T-helper 2 cell treated with Interferon-gamma antibody and Interleukin-4, amounts not matched to agents 5 μg/mL and 100 μg/mL, for 36 hours (primary cell): ENCODE measurements around the gene SOCS4.
"Not testable (repeated sequence)": the region's sequence is repeated elsewhere in the genome, so short reads cannot be mapped to it uniquely, and the experiment has no call there.

ENCODE experiments used
- DNase-seq: peaks from one replicate; pipeline ENCODE4 v3.0.0; 2021; ENCODE audit warnings: low spot score
- H3K27ac Mint-ChIP-seq: one replicate; pipeline ENCODE4 v1.8.0; 2021; ENCODE audit warnings: mild to moderate bottlenecking, mixed read lengths
- H3K27me3 Mint-ChIP-seq: one replicate; pipeline ENCODE4 v1.8.0; 2021; ENCODE audit warnings: low read depth, mixed read lengths
- H3K36me3 Mint-ChIP-seq: one replicate; pipeline ENCODE4 v1.8.0; 2021; ENCODE audit warnings: low read depth, mixed read lengths
- H3K4me1 Mint-ChIP-seq: one replicate; pipeline ENCODE4 v1.8.0; 2021; ENCODE audit warnings: low read depth, mixed read lengths
- H3K4me3 Mint-ChIP-seq: one replicate; pipeline ENCODE4 v1.8.0; 2022; ENCODE audit warnings: mild to moderate bottlenecking, moderate library complexity, mixed read lengths
- H3K9me3 Mint-ChIP-seq: one replicate; pipeline ENCODE4 v1.8.0; 2021; ENCODE audit warnings: mixed read lengths

SOCS4 gene

GRCh38 chr14:55037995-55038394 lies 11.0 kb downstream of the SOCS4 start:
- DNase-seq, H3K27me3 Mint-ChIP-seq, H3K27ac Mint-ChIP-seq, H3K4me1 Mint-ChIP-seq, H3K4me3 Mint-ChIP-seq, H3K9me3 Mint-ChIP-seq: not testable (repeated sequence)
- H3K36me3 Mint-ChIP-seq = peaks cover 47% of the 10 kb centered on the region

GRCh38 chr14:55038708-55039107 lies 11.7 kb downstream of the SOCS4 start:
- no peak for DNase-seq
- H3K4me1 Mint-ChIP-seq = no peaks in the 10 kb centered on the region
- H3K27me3 Mint-ChIP-seq = no peaks in the 10 kb centered on the region
- peak overlapping the region; percentile 34 for H3K27ac Mint-ChIP-seq
- no peak overlapping the region for H3K4me3 Mint-ChIP-seq
- H3K9me3 Mint-ChIP-seq = peaks cover 4% of the 10 kb centered on the region
- peaks cover 50% of the 10 kb centered on the region for H3K36me3 Mint-ChIP-seq

- Mint-ChIP-seq H3K27ac (no peak overlapping the region), H3K27me3 (no peaks in the 10 kb centered on the region), H3K4me1 (no peaks in the 10 kb centered on the region), H3K36me3 (peaks cover 26% of the 10 kb centered on the region), H3K4me3 (no peak overlapping the region), H3K9me3 (no peaks in the 10 kb centered on the region)
- no peak for DNase-seq
Measured at GRCh38 chr14:55043528-55043927, 16.5 kb downstream of the SOCS4 start.

GRCh38 chr14:55045087-55045486 lies 18.1 kb downstream of the SOCS4 start:
- Mint-ChIP-seq H3K27ac (no peak overlapping the region), H3K36me3 (peaks cover 17% of the 10 kb centered on the region), H3K4me1 (peaks cover 2% of the 10 kb centered on the region)

GRCh38 chr14:55047301-55048053 lies 20.4 kb downstream of the SOCS4 start:
- H3K4me1 Mint-ChIP-seq = peaks cover 12% of the 10 kb centered on the region
- H3K27ac Mint-ChIP-seq = no peak overlapping the region
- DNase-seq = no peak
- no peaks in the 10 kb centered on the region for H3K9me3 Mint-ChIP-seq
- H3K27me3 Mint-ChIP-seq = no peaks in the 10 kb centered on the region
- H3K4me3 Mint-ChIP-seq = no peak overlapping the region
- H3K36me3 Mint-ChIP-seq = peaks cover 16% of the 10 kb centered on the region

More at GRCh38 chr14:55045087-55045486, 18.1 kb downstream of the SOCS4 start:
- Mint-ChIP-seq H3K27me3 (no peaks in the 10 kb centered on the region), H3K9me3 (no peaks in the 10 kb centered on the region), H3K4me3 (no peak overlapping the region)
- DNase-seq = no peak

GRCh38 chr14:55048900-55049436 lies 21.9 kb downstream of the SOCS4 start:
- Mint-ChIP-seq H3K36me3 (peaks cover 12% of the 10 kb centered on the region), H3K4me1 (peaks cover 24% of the 10 kb centered on the region), H3K27me3 (no peaks in the 10 kb centered on the region), H3K9me3 (no peaks in the 10 kb centered on the region), H3K27ac (no peak overlapping the region), H3K4me3 (no peak overlapping the region)
- no peak for DNase-seq

- Mint-ChIP-seq H3K9me3 (no peaks in the 10 kb centered on the region), H3K36me3 (peaks cover 14% of the 10 kb centered on the region), H3K27me3 (no peaks in the 10 kb centered on the region), H3K4me1 (peaks cover 30% of the 10 kb centered on the region), H3K4me3 (peak overlapping the region; percentile 91), H3K27ac (peak overlapping the region; percentile 95)
- no peak for DNase-seq
Measured at GRCh38 chr14:55051165-55051422, 24.1 kb downstream of the SOCS4 start.

- Mint-ChIP-seq H3K4me3 (peak within 1 kb of the TSS; percentile 91), H3K4me1 (peaks cover 31% of the 10 kb centered on the region)
Measured at GRCh38 chr14:55051423-55052268, 24.6 kb downstream of the SOCS4 start, which contains the start of gene MAPK1IP1L. Gene MAPK1IP1L (plus strand): TSS chr14:55051647. CDS start chr14:55061684, 10,037 bp downstream.

GRCh38 chr14:55052269-55052930 lies 25.4 kb downstream of the SOCS4 start:
- peak overlapping the region; percentile 91 for H3K4me3 Mint-ChIP-seq
- peaks cover 32% of the 10 kb centered on the region for H3K4me1 Mint-ChIP-seq
- H3K36me3 Mint-ChIP-seq = peaks cover 15% of the 10 kb centered on the region
- peak overlapping the region; percentile 95 for H3K27ac Mint-ChIP-seq
- no peaks in the 10 kb centered on the region for H3K27me3 Mint-ChIP-seq
- H3K9me3 Mint-ChIP-seq = no peaks in the 10 kb centered on the region
- peak; percentile 23 for DNase-seq

More at GRCh38 chr14:55051423-55052268, 24.6 kb downstream of the SOCS4 start, which contains the start of gene MAPK1IP1L:
- Mint-ChIP-seq H3K9me3 (no peaks in the 10 kb centered on the region), H3K27me3 (no peaks in the 10 kb centered on the region), H3K36me3 (peaks cover 15% of the 10 kb centered on the region), H3K27ac (peak within 1 kb of the TSS; percentile 95)
- DNase-seq = peak; percentile 90

- no peaks in the 10 kb centered on the region for H3K9me3 Mint-ChIP-seq
- H3K27me3 Mint-ChIP-seq = no peaks in the 10 kb centered on the region
- H3K4me1 Mint-ChIP-seq = peaks cover 32% of the 10 kb centered on the region
- DNase-seq = no peak
- peak overlapping the region; percentile 91 for H3K4me3 Mint-ChIP-seq
- H3K36me3 Mint-ChIP-seq = peaks cover 19% of the 10 kb centered on the region
- peak overlapping the region; percentile 95 for H3K27ac Mint-ChIP-seq
Measured at GRCh38 chr14:55053018-55053417, 26.0 kb downstream of the SOCS4 start.

- H3K4me3 Mint-ChIP-seq = peak overlapping the region; percentile 91
- peak overlapping the region; percentile 52 for H3K27ac Mint-ChIP-seq
- H3K36me3 Mint-ChIP-seq = peaks cover 23% of the 10 kb centered on the region
- no peaks in the 10 kb centered on the region for H3K9me3 Mint-ChIP-seq
- no peaks in the 10 kb centered on the region for H3K27me3 Mint-ChIP-seq
- peaks cover 34% of the 10 kb centered on the region for H3K4me1 Mint-ChIP-seq
- no peak for DNase-seq
Measured at GRCh38 chr14:55053500-55053899, 26.5 kb downstream of the SOCS4 start.

GRCh38 chr14:55054098-55054497 lies 27.1 kb downstream of the SOCS4 start:
- Mint-ChIP-seq H3K4me3 (peak overlapping the region; percentile 40), H3K9me3 (no peaks in the 10 kb centered on the region), H3K36me3 (peaks cover 23% of the 10 kb centered on the region), H3K4me1 (peaks cover 34% of the 10 kb centered on the region), H3K27ac (no peak overlapping the region), H3K27me3 (no peaks in the 10 kb centered on the region)
- no peak for DNase-seq

GRCh38 chr14:55057919-55058318 lies 30.9 kb downstream of the SOCS4 start:
- Mint-ChIP-seq H3K4me3 (no peak overlapping the region), H3K36me3 (peaks cover 47% of the 10 kb centered on the region), H3K4me1 (peaks cover 21% of the 10 kb centered on the region)

More at GRCh38 chr14:55057919-55058318, 30.9 kb downstream of the SOCS4 start:
- no peaks in the 10 kb centered on the region for H3K27me3 Mint-ChIP-seq
- H3K9me3 Mint-ChIP-seq = no peaks in the 10 kb centered on the region
- no peak for DNase-seq
- H3K27ac Mint-ChIP-seq = no peak overlapping the region
